Neuronal stem cell (in vitro differentiated cells): ENCODE results near the gene GPRC5C.

Experiments
- DNase-seq: peaks from one replicate; pipeline ENCODE4 v3.0.0-alpha.2; 2013; ENCODE audit warnings: low spot score
- H2AFZ ChIP-seq: one replicate; pipeline ENCODE4 v1.6.1; 2013; ENCODE audit warnings: mild to moderate bottlenecking, low read length, inconsistent platforms
- H2AK5ac ChIP-seq: 2 replicates; pipeline ENCODE4 v1.6.1; 2013; ENCODE audit warnings: low read depth, mild to moderate bottlenecking, inconsistent platforms, low read length, moderate library complexity, mixed read lengths
- H2BK120ac ChIP-seq: 2 replicates; pipeline ENCODE4 v1.6.1; 2013; ENCODE audit warnings: low read depth, mild to moderate bottlenecking, inconsistent platforms, low read length, moderate library complexity, mixed read lengths
- H2BK12ac ChIP-seq: one replicate; pipeline ENCODE4 v1.6.1; 2013; ENCODE audit warnings: low read length, inconsistent platforms
- H2BK15ac ChIP-seq: 2 replicates; pipeline ENCODE4 v1.6.1; 2013; ENCODE audit warnings: mild to moderate bottlenecking, low read length, inconsistent platforms, mixed read lengths
- H2BK5ac ChIP-seq: one replicate; pipeline ENCODE4 v1.6.1; 2013; ENCODE audit warnings: inconsistent platforms, mild to moderate bottlenecking, low read length, moderate library complexity
- H3K14ac ChIP-seq: one replicate; pipeline ENCODE4 v1.6.1; 2013; ENCODE audit warnings: low read length, inconsistent platforms
- H3K18ac ChIP-seq: 2 replicates; pipeline ENCODE4 v1.6.1; 2013; ENCODE audit warnings: low read length, inconsistent platforms
- H3K23ac ChIP-seq: 2 replicates; pipeline ENCODE4 v1.6.1; 2013; ENCODE audit warnings: low read depth, mild to moderate bottlenecking, mixed read lengths, low read length, inconsistent platforms; ENCODE audit not compliant: poor library complexity
- H3K27ac ChIP-seq: replicated peaks from 3 replicates; pipeline ENCODE4 v1.5.1; 2013; ENCODE audit warnings: low read length, inconsistent platforms
- H3K27me3 ChIP-seq, 3 experiments: 2 replicates each; pipeline ENCODE4 v1.6.1; 2013; ENCODE audit warnings: low read length in 3 of 3, mild to moderate bottlenecking in 2 of 3, inconsistent platforms in 1 of 3, low read depth in 1 of 3, mixed read lengths in 1 of 3, moderate library complexity in 1 of 3; ENCODE audit not compliant: control insufficient read depth in 3 of 3, insufficient read depth in 3 of 3
- H3K36me3 ChIP-seq, 2 donors: replicated peaks in 1 of 2; 2 replicates each; pipeline ENCODE4 v1.6.1; 2013; ENCODE audit warnings: low read length in 2 of 2; ENCODE audit not compliant: control insufficient read depth in 2 of 2, insufficient read depth in 2 of 2
- H3K4ac ChIP-seq: 2 replicates; pipeline ENCODE4 v1.6.1; 2013; ENCODE audit warnings: inconsistent platforms, mild to moderate bottlenecking, low read length, moderate library complexity
- H3K4me1 ChIP-seq, 2 donors: 1 replicate in 1 of 2; 2 replicates in 1 of 2; pipeline ENCODE4 v1.6.1; 2013; ENCODE audit warnings: low read length in 2 of 2, low read depth in 1 of 2; ENCODE audit not compliant: control insufficient read depth in 2 of 2, insufficient read depth in 1 of 2
- H3K4me2 ChIP-seq: one replicate; pipeline ENCODE4 v1.6.1; 2013; ENCODE audit warnings: mild to moderate bottlenecking, low read length, inconsistent platforms; ENCODE audit not compliant: insufficient read depth, poor library complexity, severe bottlenecking
- H3K4me3 ChIP-seq, 2 donors: 2 replicates each; pipeline ENCODE4 v1.5.1; 2013; ENCODE audit warnings: low read length in 2 of 2, mild to moderate bottlenecking in 2 of 2, inconsistent platforms in 1 of 2, moderate library complexity in 1 of 2
- H3K79me1 ChIP-seq: one replicate; pipeline ENCODE4 v1.6.1; 2013; ENCODE audit warnings: low read depth, mild to moderate bottlenecking, inconsistent platforms, low read length, moderate library complexity
- H3K9ac ChIP-seq: one replicate; pipeline ENCODE4 v1.6.1; 2013; ENCODE audit warnings: mild to moderate bottlenecking, low read depth, low read length, inconsistent platforms; ENCODE audit not compliant: poor library complexity
- H3K9me3 ChIP-seq, 2 donors: replicated peaks in 1 of 2; 2 replicates each; pipeline versions ENCODE3 to v1.6.1; 2013; ENCODE audit warnings: low read length in 2 of 2, mild to moderate bottlenecking in 2 of 2, inconsistent platforms in 1 of 2, low read depth in 1 of 2, mixed read lengths in 1 of 2, moderate library complexity in 1 of 2; ENCODE audit not compliant: control insufficient read depth in 2 of 2, insufficient read depth in 1 of 2
- H4K8ac ChIP-seq: one replicate; pipeline ENCODE4 v1.6.1; 2013; ENCODE audit warnings: low read depth, mild to moderate bottlenecking, inconsistent platforms, low read length, moderate library complexity
- H4K91ac ChIP-seq: one replicate; pipeline ENCODE4 v1.6.1; 2013; ENCODE audit warnings: low read length, low read depth, mild to moderate bottlenecking, inconsistent platforms; ENCODE audit not compliant: poor library complexity
- WGBS, 2 donors: extraction: QIAGEN DNeasy Blood & Tissue Kit; methylation state at CpG; one replicate each; pipeline ENCODE4 v1.1.7; 2013; ENCODE audit warnings: missing lambda C conversion rate in 2 of 2, mixed read lengths in 1 of 2; ENCODE audit not compliant: insufficient read length in 2 of 2, insufficient replicate concordance in 1 of 2; ENCODE audit errors: extremely low coverage in 2 of 2; 5-methylcytosine and 5-hydroxymethylcytosine counted together

Gene GPRC5C

GRCh38 chr17:74426551-74427047 is 5.3 kb upstream of the GPRC5C start:
- Histone ChIP-seq H3K27ac (no peak overlapping the region), H2BK5ac (no peak overlapping the region), H2BK15ac (no peak overlapping the region), H3K36me3 (no peaks in the 10 kb centered on the region), H3K9ac (no peak overlapping the region), H2BK120ac (no peak overlapping the region), H4K91ac (no peak overlapping the region), H4K8ac (no peak overlapping the region), H3K4me1 (peaks cover 14 to 27% of the 10 kb centered on the region in 2 donors), H3K4ac (no peak overlapping the region), H3K27me3 (peaks cover 0 to 59% (median 1%) of the 10 kb centered on the region in 3 experiments), H3K23ac (no peak overlapping the region), H3K18ac (peak overlapping the region; percentile 6), H2BK12ac (no peak overlapping the region), H3K4me2 (no peak overlapping the region), H3K79me1 (no peaks in the 10 kb centered on the region), H3K4me3 (no peak overlapping the region), H2AFZ (no peak overlapping the region), H3K9me3 (no peaks in the 10 kb centered on the region), H2AK5ac (no peak overlapping the region), H3K14ac (no peak overlapping the region)
- no peak for DNase-seq
- WGBS, 2 donors = no CpG with 5 or more reads among the region's 9 CpGs

GRCh38 chr17:74427048-74427762 is 4.7 kb upstream of the GPRC5C start:
- H3K36me3 ChIP-seq = no peaks in the 10 kb centered on the region
- H3K79me1 ChIP-seq = no peaks in the 10 kb centered on the region
- no peak overlapping the region for H3K27ac ChIP-seq
- H3K14ac ChIP-seq = no peak overlapping the region
- H2AK5ac ChIP-seq = peak overlapping the region; percentile 48
- no peaks in the 10 kb centered on the region for H3K9me3 ChIP-seq
- no peak overlapping the region for H3K23ac ChIP-seq
- no CpG with 5 or more reads among the region's 10 CpGs for WGBS, 2 donors
- no peak overlapping the region for H2BK5ac ChIP-seq
- DNase-seq = no peak
- no peak overlapping the region for H3K4me3 ChIP-seq
- H2BK120ac ChIP-seq = no peak overlapping the region
- H3K18ac ChIP-seq = peak overlapping the region; percentile 55
- no peak overlapping the region for H3K4me2 ChIP-seq
- H4K91ac ChIP-seq = no peak overlapping the region
- no peak overlapping the region for H4K8ac ChIP-seq
- no peak overlapping the region for H2AFZ ChIP-seq
- H3K4me1 ChIP-seq = peaks cover 19 to 27% of the 10 kb centered on the region in 2 donors
- H3K9ac ChIP-seq = no peak overlapping the region
- H2BK15ac ChIP-seq = peak overlapping the region; percentile 42
- H2BK12ac ChIP-seq = no peak overlapping the region
- peaks cover 0 to 65% (median 2%) of the 10 kb centered on the region in 3 experiments for H3K27me3 ChIP-seq
- H3K4ac ChIP-seq = no peak overlapping the region

- no peak overlapping the region for H3K4ac ChIP-seq
- no peak overlapping the region for H3K14ac ChIP-seq
- H3K4me1 ChIP-seq = peaks cover 19 to 27% of the 10 kb centered on the region in 2 donors
- H3K79me1 ChIP-seq = peaks cover 2% of the 10 kb centered on the region
- H2BK120ac ChIP-seq = no peak overlapping the region
- H2BK5ac ChIP-seq = no peak overlapping the region
- peak overlapping the region; percentile 42 for H2BK15ac ChIP-seq
- H3K23ac ChIP-seq = no peak overlapping the region
- H3K9ac ChIP-seq = no peak overlapping the region
- DNase-seq = no peak
- H3K9me3 ChIP-seq = no peaks in the 10 kb centered on the region
- H4K91ac ChIP-seq = no peak overlapping the region
- peak overlapping the region; percentile 55 for H3K18ac ChIP-seq
- H2AK5ac ChIP-seq = peak overlapping the region; percentile 48
- H3K27ac ChIP-seq = no peak overlapping the region
- H2AFZ ChIP-seq = no peak overlapping the region
- H2BK12ac ChIP-seq = no peak overlapping the region
- H4K8ac ChIP-seq = no peak overlapping the region
- no peak overlapping the region for H3K4me2 ChIP-seq
- H3K36me3 ChIP-seq = no peaks in the 10 kb centered on the region
- peaks cover 0 to 70% (median 2%) of the 10 kb centered on the region in 3 experiments for H3K27me3 ChIP-seq
- H3K4me3 ChIP-seq = no peak overlapping the region
- no CpG with 5 or more reads among the region's 6 CpGs for WGBS, 2 donors
Measured at GRCh38 chr17:74427763-74428153, 4.1 kb upstream of the GPRC5C start.

- H3K23ac ChIP-seq = peak overlapping the region; percentile 87
- DNase-seq = no peak
- H3K9me3 ChIP-seq = no peaks in the 10 kb centered on the region
- H3K4me2 ChIP-seq = peak overlapping the region; percentile 99
- no CpG with 5 or more reads among the region's 19 CpGs for WGBS, 2 donors
- peak overlapping the region; percentile 100 for H3K18ac ChIP-seq
- H3K79me1 ChIP-seq = peaks cover 9% of the 10 kb centered on the region
- peak overlapping the region; percentile 97 for H2AK5ac ChIP-seq
- H2AFZ ChIP-seq = peak overlapping the region; percentile 87
- H2BK120ac ChIP-seq = peak overlapping the region; percentile 92
- H3K9ac ChIP-seq = peak overlapping the region; percentile 87
- no peak overlapping the region for H3K4me3 ChIP-seq
- H2BK15ac ChIP-seq = peak overlapping the region; percentile 97
- peak overlapping the region; percentile 96 for H2BK12ac ChIP-seq
- H2BK5ac ChIP-seq = peak overlapping the region; percentile 93
- H3K27ac ChIP-seq = peak overlapping the region; percentile 77
- no peak overlapping the region for H4K8ac ChIP-seq
- no peaks in the 10 kb centered on the region for H3K36me3 ChIP-seq
- H3K14ac ChIP-seq = peak overlapping the region; percentile 96
- peaks cover 19 to 36% of the 10 kb centered on the region in 2 donors for H3K4me1 ChIP-seq
- H3K27me3 ChIP-seq = peaks cover 0 to 81% (median 2%) of the 10 kb centered on the region in 3 experiments
- H4K91ac ChIP-seq = peak overlapping the region; percentile 82
- peak overlapping the region; percentile 78 for H3K4ac ChIP-seq
Measured at GRCh38 chr17:74429604-74430384, 2.1 kb upstream of the GPRC5C start.
